Adrenal gland (tissue), 5 donors: ENCODE measurements around the gene THRAP3.

Experiments
- CTCF ChIP-seq, 6 experiments: fragments of 450-650 bp in 4 of 6; fragments of 200-600 bp in 2 of 6; sonication (generic) in 1 of 6; IDR thresholded peaks; 1 replicate in 5 of 6; 2 replicates in 1 of 6; pipeline versions ENCODE4 v1.5.1 to v1.8.0; 2016 to 2021; ENCODE audit warnings: antibody characterized with exemption in 6 of 6, mild to moderate bottlenecking in 2 of 6, moderate library complexity in 1 of 6
- POLR2A ChIP-seq, 2 donors: fragments of 450-650 bp; IDR thresholded peaks; one replicate each; pipeline ENCODE4 v1.6.1; 2017; ENCODE audit warnings: antibody characterized with exemption in 2 of 2, mild to moderate bottlenecking in 2 of 2, moderate library complexity in 1 of 2
- donor health status: DM: no; HTN: no; CAD: no.

GRCh38 chr1:36337830-36338229, 113.6 kb downstream of the THRAP3 start:
- TF ChIP-seq CTCF (IDR thresholded peaks at IDR 0.05) (no peak), POLR2A (IDR thresholded peaks at IDR 0.05) (no peak)
